Measurements from ENCODE around the gene MORC3. TPM values are rescaled to one million over a fixed set of nuclear protein-coding genes. Genes with fewer than 3 reads are reported as not detected.
"Not testable (repeated sequence)": the region's sequence is repeated elsewhere in the genome, so short reads cannot be mapped to it uniquely, and the experiment has no call there.

MORC3 gene
- total RNA-seq, 1 donor from 2014 or later: 24.4 TPM

GRCh38 chr21:36375994-36376393 lies 56.0 kb downstream of the MORC3 start:
- TF ChIP-seq, protein P1, sequence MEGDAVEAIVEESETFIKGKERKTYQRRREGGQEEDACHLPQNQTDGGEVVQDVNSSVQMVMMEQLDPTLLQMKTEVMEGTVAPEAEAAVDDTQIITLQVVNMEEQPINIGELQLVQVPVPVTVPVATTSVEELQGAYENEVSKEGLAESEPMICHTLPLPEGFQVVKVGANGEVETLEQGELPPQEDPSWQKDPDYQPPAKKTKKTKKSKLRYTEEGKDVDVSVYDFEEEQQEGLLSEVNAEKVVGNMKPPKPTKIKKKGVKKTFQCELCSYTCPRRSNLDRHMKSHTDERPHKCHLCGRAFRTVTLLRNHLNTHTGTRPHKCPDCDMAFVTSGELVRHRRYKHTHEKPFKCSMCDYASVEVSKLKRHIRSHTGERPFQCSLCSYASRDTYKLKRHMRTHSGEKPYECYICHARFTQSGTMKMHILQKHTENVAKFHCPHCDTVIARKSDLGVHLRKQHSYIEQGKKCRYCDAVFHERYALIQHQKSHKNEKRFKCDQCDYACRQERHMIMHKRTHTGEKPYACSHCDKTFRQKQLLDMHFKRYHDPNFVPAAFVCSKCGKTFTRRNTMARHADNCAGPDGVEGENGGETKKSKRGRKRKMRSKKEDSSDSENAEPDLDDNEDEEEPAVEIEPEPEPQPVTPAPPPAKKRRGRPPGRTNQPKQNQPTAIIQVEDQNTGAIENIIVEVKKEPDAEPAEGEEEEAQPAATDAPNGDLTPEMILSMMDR (conservative IDR thresholded peaks at IDR 0.05; ENCODE audit: low read depth, low read length): no peak
- no peak overlapping the region for H3K4me3 ChIP-seq (ENCODE audit: low read depth, low read length)
- DNase-seq (ENCODE audit: low read depth): no peak

- H3K4me3 ChIP-seq (ENCODE audit: low read depth, low read length): no peak overlapping the region
- DNase-seq (ENCODE audit: low read depth): no peak
- TF ChIP-seq, protein P1 (conservative IDR thresholded peaks at IDR 0.05; ENCODE audit: low read depth, low read length): no peak
Measured at GRCh38 chr21:36377391-36377842, 57.4 kb downstream of the MORC3 start.

DNA sequence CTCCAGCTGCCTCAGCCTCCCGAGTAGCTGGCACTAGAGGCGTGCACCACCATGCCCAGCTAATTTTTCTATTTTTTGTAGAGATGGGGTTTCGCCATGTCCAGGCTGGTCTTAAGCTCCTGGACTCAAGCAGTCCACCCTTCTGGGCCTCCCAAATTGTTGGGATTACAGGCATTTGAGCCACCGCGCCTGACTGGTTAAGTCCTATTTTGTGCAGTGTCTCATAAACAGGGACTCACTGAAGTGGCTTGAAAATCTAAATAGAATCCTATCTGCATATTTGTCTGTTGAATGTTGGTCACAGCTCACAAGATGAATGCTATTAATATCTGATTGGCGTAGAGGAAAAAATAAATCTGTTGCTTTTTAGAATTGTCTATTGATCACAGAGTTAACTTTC lies 59.3 kb downstream of the MORC3 start:
- no peak for DNase-seq (ENCODE audit: low read depth)

GRCh38 chr21:36381841-36382589 lies 62.0 kb downstream of the MORC3 start:
- TF ChIP-seq, protein P1 (conservative IDR thresholded peaks at IDR 0.05; ENCODE audit: low read depth, low read length): no peak
- peak; percentile 26 for DNase-seq (ENCODE audit: low read depth)
- no peak overlapping the region for H3K4me3 ChIP-seq (ENCODE audit: low read depth, low read length)

More for the DNA sequence above, 59.3 kb downstream of the MORC3 start:
- no peak overlapping the region for H3K4me3 ChIP-seq (ENCODE audit: low read depth, low read length)
- TF ChIP-seq, protein P1 (conservative IDR thresholded peaks at IDR 0.05; ENCODE audit: low read depth, low read length): no peak

DNA sequence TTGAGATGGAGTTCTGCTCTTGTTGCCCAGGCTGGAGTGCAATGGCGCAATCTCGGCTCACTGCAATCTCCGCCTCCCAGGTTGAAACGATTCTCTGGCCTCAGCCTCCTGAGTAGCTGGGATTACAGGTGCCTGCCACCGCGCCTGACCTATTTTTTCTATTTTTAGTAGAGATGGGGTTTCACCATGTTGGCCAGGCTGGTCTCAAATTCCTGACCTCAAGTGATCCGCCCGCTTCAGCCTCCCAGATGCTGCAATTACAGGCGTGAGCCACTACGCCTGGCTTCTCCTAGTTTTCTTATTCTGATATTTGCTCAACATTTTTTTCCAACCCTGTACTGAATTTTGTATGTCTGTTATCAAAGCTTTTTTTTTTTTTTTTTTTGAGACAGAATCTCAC lies 62.7 kb downstream of the MORC3 start:
- not testable (repeated sequence) for H3K4me3 ChIP-seq (ENCODE audit: low read depth, low read length); DNase-seq (ENCODE audit: low read depth)

DNA sequence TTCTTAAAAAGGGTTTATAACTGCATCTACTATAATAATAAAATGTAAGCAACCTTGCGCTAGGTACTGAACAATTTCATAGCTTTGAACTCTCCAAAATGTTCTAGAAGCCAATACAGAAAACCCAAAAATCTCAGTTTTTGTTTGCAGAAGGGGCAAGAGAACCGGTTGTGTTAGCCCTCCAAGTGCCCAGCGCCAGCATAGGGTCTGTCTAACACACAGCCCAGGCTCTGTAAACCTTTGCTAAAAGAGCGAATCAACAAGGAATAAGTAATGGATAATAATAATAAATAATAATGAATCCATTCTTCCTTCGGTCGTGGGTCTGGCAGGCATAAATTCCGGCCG lies 64.9 kb downstream of the MORC3 start:
- DNase-seq (ENCODE audit: low read depth): no peak
- peak overlapping the region; percentile 68 for H3K4me3 ChIP-seq (ENCODE audit: low read depth, low read length)
- TF ChIP-seq, protein P1 (conservative IDR thresholded peaks at IDR 0.05; ENCODE audit: low read depth, low read length): no peak

- TF ChIP-seq, protein P1 (conservative IDR thresholded peaks at IDR 0.05; ENCODE audit: low read depth, low read length): no peak
- DNase-seq (ENCODE audit: low read depth): no peak
Measured at GRCh38 chr21:36385233-36386030, 65.4 kb downstream of the MORC3 start, which contains the start of gene CHAF1B. TSS of gene CHAF1B (plus strand) at chr21:36385392. CDS start at chr21:36386137, 745 bp downstream.

More at GRCh38 chr21:36385233-36386030, 65.4 kb downstream of the MORC3 start, which contains the start of gene CHAF1B:
- peak within 1 kb of the TSS; percentile 68 for H3K4me3 ChIP-seq (ENCODE audit: low read depth, low read length)
